ENCODE results near the gene C16orf90.

DNA sequence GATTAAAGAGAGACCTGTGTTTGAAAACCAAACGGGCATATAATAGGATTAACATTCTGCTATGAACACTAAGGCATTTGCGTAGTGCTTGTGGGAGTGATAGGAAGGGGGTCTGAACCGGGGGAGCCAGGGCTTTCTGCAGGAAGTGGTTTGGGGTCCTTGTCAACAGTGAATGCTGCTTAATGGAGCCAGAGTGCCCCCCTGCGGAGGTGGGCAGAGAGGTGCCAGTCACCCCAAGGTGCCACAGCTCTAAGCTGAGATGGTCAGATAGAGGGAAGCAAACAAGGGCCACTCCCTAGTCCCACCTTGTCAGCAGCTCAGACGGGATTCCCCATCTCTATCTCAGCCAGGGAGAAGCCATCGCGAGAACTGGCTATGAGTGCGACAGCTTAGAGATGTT lies 34.1 kb downstream of the C16orf90 start:
- TF ChIP-seq, protein P1, sequence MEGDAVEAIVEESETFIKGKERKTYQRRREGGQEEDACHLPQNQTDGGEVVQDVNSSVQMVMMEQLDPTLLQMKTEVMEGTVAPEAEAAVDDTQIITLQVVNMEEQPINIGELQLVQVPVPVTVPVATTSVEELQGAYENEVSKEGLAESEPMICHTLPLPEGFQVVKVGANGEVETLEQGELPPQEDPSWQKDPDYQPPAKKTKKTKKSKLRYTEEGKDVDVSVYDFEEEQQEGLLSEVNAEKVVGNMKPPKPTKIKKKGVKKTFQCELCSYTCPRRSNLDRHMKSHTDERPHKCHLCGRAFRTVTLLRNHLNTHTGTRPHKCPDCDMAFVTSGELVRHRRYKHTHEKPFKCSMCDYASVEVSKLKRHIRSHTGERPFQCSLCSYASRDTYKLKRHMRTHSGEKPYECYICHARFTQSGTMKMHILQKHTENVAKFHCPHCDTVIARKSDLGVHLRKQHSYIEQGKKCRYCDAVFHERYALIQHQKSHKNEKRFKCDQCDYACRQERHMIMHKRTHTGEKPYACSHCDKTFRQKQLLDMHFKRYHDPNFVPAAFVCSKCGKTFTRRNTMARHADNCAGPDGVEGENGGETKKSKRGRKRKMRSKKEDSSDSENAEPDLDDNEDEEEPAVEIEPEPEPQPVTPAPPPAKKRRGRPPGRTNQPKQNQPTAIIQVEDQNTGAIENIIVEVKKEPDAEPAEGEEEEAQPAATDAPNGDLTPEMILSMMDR (IDR thresholded peaks at IDR 0.05): no peak
- TF ChIP-seq POLR2A (IDR thresholded peaks at IDR 0.05): no peak
- TF ChIP-seq EP300 (IDR thresholded peaks at IDR 0.05): no peak
- no peak for TF ChIP-seq POLR2AphosphoS5 (IDR thresholded peaks at IDR 0.05)

Data from upper lobe of left lung (tissue), 4 donors.